GM19452 (cell line): ENCODE data around the gene CDKN1C.
A peak's percentile ranks its signal among the peaks of the same experiment; 100 is the strongest.
"Not testable (repeated sequence)": the region's sequence is repeated elsewhere in the genome, so short reads cannot be mapped to it uniquely, and the experiment has no call there.

Source experiments
- ATAC-seq: cut with Tn5 transposase; IDR thresholded peaks from one replicate; pipeline ENCODE4 v1.9.1; 2021; ENCODE audit not compliant: unreplicated experiment

The CDKN1C gene

DNA sequence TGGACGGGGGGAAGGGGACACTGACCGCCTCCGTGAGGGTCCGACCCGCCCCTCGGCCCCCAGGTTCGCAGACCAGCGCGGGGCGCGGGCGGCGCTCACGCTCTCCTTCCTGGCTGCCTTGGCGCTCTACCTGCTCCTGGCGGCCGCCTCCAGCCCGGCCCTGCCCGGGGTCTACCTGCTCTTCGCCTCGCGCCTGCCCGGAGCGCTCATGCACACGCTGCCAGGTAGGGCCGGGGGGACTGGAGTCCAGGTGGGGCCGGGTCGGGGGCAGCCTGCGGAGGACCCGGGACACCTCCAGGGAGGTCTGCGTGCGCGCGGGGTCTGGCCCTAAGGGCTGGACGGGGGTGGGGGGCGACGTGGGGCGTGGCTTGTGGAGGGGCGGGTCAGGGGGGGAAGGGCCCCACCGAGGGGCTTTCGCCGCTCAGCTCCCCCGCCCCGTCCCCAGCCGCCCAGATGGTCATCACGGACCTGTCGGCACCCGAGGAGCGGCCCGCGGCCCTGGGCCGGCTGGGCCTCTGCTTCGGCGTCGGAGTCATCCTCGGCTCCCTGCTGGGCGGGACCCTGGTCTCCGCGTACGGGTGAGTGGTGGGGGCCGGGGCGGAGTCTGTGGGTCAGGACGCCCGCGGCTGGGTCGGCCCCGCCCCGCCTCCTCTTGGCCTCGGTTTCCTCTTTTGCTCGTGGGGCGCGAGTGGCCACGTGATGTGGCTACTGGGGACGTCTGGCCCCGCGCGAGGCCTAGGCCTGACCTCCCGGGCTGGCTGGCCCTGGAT, 23.7 kb upstream of the CDKN1C start:
- ATAC-seq: no peak

DNA sequence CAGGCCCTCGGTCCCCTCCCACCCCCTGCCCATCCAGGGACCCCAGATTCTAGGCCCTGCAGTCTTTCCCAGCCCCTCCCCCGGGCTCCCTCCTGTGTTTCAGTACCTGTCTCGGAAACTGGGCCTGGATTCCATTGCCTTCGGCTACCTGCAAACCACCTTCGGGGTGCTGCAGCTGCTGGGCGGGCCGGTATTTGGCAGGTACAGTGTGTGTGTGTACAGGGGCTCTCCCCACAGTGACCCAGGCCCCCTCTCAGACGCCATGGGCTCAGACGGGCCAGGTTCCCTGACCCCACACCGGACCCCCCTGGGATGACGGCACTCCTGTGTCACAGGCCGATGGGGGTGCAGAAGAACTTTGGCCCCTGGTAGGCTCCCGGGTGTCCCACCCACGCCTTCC, 22.6 kb upstream of the CDKN1C start:
- no peak for ATAC-seq

- not testable (repeated sequence) for ATAC-seq
Measured at GRCh38 chr11:2905299-2905698, 19.7 kb upstream of the CDKN1C start.

DNA sequence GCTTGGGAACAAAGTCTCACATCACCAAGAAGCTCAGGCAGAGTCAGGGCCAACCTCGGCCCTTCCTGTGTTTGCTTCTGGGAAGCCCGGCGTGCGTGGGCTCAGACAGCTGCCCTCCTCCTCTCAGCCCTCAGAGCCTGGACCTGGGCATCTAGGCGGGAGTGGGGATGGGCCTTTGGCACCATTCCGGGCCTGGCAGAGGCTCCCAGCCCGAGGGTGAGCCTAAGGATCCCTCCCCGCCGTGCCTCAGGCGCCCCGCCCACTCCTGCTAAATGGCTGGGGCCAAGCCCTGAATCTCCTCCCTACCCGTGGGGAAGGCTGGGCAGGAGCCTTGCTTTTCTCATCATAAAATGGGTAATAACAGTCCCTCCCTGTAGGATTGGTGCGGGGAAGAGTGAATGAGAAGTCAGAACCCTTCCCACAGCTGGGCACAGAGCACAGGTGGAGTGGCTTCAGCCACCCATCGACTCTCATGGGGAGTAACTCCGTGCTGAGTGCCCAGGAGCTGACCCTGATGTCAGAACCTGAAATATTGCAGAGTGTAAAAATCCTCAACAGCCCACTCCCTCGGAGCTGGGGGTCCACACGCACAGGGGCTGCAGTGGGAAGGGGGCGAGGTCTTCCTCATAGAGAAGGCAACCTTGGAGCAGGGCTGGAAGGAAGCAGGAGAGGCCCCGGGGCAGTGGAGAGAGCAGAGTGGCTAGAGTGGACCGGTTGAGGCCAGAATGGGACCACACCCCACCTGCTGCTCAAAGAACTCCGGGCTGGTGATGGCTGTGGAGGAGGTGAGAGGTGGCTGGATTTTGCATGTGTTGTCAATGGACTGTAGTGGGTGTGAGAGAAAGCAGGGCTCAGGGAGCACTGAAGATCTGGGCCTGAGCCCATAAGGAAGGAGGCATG, 18.8 kb upstream of the CDKN1C start:
- no peak for ATAC-seq

DNA sequence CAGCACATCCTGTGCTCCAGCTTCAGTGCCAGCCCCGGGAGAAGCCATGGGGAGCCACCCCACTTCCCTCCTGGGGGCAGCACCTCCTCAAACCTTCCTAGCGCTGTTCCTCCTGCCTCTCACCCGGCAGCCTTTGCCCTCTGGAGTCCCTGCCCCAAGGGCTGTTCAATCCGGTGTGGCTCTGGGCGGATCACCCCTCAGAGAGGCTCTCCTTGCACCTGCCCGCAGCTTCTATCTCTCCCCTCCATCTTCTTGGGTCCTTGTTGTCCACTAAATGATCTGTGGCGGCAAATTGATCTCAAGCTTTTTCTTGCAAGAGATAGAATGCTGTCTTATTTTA, 18.1 kb upstream of the CDKN1C start:
- ATAC-seq: no peak

GRCh38 chr11:2902784-2903671, 17.5 kb upstream of the CDKN1C start:
- no peak for ATAC-seq

DNA sequence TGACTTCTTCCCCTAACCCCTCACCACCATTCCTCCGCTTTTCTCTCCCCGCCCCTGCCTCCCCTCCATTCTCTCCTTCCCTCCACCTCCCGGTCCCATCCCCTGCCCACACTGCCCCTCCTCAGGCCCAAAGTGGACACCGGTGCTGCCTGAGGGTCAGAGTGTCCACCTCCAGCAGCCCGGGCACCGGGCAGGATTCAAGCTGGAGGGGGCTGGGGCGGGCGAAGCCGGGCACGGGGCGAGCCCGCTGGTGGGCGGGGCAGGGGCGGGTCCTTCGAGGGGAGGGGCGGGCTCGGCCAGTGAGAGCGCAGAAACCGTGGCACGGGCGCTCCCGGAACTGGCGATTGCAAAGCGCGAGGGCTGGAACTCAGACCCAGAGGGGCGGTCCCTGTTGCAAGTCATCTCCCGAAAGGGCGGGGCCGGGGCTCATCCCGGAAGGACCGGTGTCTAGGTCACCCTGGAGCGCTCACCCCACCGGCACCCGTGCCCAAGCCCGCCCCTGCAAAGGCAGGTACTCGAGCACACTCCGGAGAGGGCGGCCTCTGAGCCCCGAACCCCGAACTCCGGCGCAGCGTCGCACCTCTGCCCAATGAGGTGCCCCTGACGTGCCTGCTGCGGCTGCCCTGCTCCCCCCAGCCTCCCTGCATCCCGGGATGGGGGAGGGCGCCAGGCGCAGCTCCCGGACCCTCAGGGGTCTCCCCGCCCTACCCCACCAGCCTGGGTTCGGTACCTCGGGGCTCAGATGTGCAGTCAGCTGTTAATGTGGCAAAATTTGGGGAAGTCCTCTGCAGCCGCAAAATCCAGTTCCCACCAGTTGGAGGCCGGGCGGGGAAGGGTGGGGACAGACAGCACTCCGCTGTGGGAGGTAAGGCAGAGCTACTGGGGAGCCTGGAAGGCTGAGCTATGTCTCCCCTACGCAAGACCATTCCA, 16.5 kb upstream of the CDKN1C start:
- peak; percentile 93 for ATAC-seq

DNA sequence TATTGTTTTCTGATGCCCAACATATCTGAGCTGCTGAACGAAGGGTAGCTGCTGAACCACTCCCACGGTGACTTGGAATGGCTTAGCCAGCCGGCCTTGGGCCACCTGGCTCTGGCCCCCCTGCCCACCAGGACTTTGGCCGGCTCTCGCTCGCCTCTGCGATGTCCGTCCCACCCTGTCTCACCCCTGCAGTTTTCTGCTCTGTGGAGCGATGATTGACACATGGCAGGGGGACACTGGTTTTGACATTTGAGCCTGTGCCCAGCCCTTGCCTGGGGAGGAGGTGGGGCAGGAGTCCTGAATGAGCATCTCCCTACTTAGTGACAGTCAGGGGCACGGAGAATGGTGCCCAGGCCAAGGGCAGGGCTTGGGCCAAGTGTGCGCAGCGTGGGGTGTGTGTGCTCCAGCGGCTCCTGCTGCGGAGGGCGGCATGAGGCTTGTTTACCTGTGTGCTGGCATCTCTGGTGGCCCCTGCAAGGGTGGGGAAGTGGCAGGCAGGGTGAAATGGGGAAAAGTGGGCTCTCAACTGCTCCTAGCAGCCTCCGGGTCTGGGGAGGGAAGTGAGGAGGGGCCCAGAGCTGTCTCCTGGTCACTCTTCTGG, 15.7 kb upstream of the CDKN1C start:
- no peak for ATAC-seq

GRCh38 chr11:2899080-2899783, 13.7 kb upstream of the CDKN1C start:
- no peak for ATAC-seq

GRCh38 chr11:2898366-2899079, 12.9 kb upstream of the CDKN1C start:
- no peak for ATAC-seq

DNA sequence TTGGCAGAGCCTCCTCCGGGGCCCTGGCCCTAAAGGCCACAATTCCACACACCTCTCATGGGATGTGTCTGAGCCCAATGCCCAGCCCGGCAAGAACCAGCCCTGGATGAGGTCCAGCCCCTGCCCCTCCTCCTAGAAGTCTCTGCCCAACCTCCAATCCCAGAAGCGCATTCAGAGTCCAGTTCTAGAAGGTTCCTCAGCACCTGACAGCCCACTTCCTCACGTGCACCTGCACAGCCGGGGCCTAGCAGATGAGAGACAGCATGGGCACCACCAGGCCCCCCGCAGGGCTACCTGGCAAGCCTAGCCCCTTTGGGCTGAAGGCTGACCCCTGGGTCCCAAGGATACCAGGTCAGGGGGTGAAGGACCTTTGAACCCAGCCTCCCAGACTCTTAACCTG, 11.5 kb upstream of the CDKN1C start:
- ATAC-seq: no peak

DNA sequence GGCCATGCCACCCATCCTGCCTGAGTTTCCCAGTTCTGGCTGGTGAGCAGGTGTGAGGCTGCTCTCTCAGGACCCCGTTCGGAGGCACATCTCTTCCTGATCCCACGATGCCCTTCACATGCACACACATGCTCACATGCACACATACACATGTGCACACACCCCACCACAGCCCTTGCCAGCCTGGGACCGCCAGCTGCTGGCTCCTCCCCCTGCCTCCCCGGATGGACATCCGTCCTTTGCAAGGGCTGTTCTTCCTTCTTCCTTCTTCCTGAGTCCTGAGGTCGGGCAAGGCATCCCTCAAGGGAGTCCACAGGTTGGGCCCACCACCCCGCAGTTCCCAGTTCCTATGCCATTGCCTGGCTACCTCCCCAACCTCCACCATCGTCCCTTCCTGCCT, 10.5 kb upstream of the CDKN1C start:
- ATAC-seq: no peak

DNA sequence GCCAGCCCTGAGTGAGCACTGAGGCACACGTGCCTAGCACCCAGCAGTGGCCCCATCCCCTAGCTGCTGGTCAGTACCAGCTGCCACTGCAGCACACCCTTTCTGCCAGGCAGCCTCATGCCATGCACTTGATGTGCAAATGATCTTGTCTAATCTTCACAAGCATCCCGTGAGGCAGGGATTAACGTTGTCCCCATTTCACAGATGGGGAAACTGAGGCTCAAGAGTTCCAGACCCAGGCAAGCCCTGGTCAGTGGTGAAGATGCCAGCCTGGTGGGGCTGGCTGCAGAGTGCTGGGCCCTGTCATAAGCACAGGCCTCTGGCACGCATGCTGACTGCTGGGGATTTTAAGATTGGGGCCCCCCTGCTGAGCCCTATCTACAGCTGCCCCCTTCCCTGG, 8.4 kb upstream of the CDKN1C start:
- no peak for ATAC-seq

GRCh38 chr11:2892967-2893528, 7.5 kb upstream of the CDKN1C start:
- ATAC-seq: no peak

GRCh38 chr11:2892215-2892966, 6.8 kb upstream of the CDKN1C start:
- ATAC-seq: peak; percentile 55

GRCh38 chr11:2891326-2892214, 6.0 kb upstream of the CDKN1C start:
- no peak for ATAC-seq
